ENCODE results near the gene BCL11A.

DNA sequence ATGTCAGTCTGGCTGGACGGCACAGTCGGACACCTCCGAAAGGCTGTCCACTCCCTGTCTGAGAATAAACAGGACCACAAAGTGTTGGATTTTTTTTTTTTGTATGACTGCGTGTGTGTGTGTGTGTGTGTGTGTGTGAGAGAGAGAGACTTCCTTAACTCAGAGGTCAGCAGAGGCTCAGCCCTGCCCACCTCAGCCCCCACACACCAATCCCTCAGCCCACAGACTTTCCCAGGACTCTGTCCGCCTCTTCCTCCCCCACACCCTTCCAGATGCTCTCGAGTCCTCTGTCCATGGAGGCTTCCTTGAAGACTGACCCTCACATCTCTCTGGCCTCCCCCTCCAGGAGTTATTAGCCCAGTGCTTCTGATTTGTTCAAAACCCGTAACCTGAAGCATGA lies 147.3 kb downstream of the BCL11A start:
- TF ChIP-seq POLR2A (IDR thresholded peaks at IDR 0.05) (no peak), POLR2AphosphoS5 (IDR thresholded peaks at IDR 0.05) (no peak), EP300 (IDR thresholded peaks at IDR 0.05) (no peak)
- TF ChIP-seq, protein P1, sequence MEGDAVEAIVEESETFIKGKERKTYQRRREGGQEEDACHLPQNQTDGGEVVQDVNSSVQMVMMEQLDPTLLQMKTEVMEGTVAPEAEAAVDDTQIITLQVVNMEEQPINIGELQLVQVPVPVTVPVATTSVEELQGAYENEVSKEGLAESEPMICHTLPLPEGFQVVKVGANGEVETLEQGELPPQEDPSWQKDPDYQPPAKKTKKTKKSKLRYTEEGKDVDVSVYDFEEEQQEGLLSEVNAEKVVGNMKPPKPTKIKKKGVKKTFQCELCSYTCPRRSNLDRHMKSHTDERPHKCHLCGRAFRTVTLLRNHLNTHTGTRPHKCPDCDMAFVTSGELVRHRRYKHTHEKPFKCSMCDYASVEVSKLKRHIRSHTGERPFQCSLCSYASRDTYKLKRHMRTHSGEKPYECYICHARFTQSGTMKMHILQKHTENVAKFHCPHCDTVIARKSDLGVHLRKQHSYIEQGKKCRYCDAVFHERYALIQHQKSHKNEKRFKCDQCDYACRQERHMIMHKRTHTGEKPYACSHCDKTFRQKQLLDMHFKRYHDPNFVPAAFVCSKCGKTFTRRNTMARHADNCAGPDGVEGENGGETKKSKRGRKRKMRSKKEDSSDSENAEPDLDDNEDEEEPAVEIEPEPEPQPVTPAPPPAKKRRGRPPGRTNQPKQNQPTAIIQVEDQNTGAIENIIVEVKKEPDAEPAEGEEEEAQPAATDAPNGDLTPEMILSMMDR (IDR thresholded peaks at IDR 0.05): no peak
